IPS-18a (cell line): Measurements from ENCODE around the gene PCBP3.

Source experiments
- H3K27ac ChIP-seq: one replicate; pipeline ENCODE4 v1.5.1; 2013; ENCODE audit warnings: low read length
- H3K27me3 ChIP-seq: one replicate; pipeline ENCODE4 v1.6.1; 2013; ENCODE audit warnings: mild to moderate bottlenecking, low read length; ENCODE audit not compliant: control insufficient read depth, insufficient read depth
- H3K36me3 ChIP-seq: one replicate; pipeline ENCODE4 v1.6.1; 2013; ENCODE audit warnings: low read depth, low read length; ENCODE audit not compliant: control insufficient read depth
- H3K4me1 ChIP-seq: one replicate; pipeline ENCODE4 v1.6.1; 2013; ENCODE audit warnings: low read depth, low read length; ENCODE audit not compliant: control insufficient read depth
- H3K4me3 ChIP-seq: one replicate; pipeline ENCODE4 v1.5.1; 2013; ENCODE audit warnings: low read length
- H3K9ac ChIP-seq: one replicate; pipeline ENCODE4 v1.6.1; 2013; ENCODE audit warnings: mild to moderate bottlenecking, low read length, moderate library complexity
- H3K9me3 ChIP-seq: one replicate; pipeline ENCODE4 v1.6.1; 2013; ENCODE audit warnings: low read depth, low read length; ENCODE audit not compliant: control insufficient read depth

Gene PCBP3

DNA sequence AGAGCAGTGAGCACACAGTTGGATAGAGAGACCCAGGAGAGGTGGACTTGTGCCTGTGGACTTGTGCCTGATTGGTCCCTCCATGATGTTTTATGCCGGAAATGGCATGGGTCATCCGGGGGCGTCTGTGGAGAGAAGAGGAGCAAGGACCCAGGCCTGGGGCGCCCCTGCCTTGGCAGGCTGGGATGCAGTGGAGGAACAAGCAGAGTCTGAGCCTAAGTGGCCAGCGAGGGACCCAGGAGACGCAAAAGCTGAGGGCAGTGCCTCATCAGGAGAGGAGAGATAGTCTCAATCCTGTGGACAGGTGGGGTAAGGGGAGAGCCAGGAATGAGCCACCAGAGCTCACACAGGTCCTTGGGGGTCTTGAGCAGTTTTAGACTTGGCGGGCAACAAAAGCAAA lies 146.9 kb downstream of the PCBP3 start:
- H3K9me3 ChIP-seq: no peaks in the 10 kb centered on the region
- H3K4me1 ChIP-seq: no peaks in the 10 kb centered on the region
- no peaks in the 10 kb centered on the region for H3K36me3 ChIP-seq
- no peak overlapping the region for H3K9ac ChIP-seq
- no peaks in the 10 kb centered on the region for H3K27me3 ChIP-seq
- no peak overlapping the region for H3K27ac ChIP-seq
- H3K4me3 ChIP-seq: no peak overlapping the region

DNA sequence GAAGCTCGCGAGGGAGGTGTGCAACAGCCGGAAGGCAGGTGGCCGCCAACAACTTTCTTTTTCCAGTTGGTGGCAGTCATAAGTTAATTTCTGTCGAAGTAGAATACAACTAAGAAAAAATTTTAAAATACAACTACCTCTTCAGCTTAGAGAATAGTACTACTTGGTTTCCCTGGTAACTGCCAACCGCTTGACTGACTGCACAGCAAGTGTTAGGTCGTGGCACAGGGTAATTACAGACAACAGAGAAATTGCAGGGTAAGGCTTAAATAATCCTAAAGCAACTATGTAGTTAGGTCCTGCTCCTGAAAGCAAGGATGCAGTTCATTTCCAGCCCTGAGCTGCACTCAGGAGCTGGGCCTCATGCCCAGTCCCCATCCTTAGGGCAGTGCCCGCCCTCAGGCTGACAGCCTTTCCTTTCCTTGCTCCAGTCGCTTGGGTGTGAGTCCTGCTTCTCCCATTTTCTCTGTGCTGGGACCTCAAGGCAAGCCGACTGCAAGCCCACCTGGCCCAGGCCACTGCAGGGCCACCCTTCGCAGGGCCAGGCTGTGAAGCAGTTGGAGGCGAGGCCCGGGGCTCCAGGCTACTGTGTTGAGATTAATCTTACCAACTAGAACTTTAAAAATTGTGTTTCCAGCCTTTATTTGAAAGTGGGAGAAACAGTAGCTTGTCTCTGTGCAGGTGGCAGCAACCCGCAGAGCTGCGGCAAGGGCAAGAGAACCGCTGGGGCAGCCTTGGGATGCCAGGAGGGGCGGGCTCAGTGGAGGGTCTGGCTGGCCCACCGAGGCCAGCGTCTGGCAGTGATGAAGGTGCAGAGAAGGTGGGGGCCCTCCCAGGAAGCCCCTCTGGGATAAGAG lies 148.3 kb downstream of the PCBP3 start:
- Histone ChIP-seq H3K4me1 (no peaks in the 10 kb centered on the region), H3K9me3 (no peaks in the 10 kb centered on the region), H3K27ac (no peak overlapping the region), H3K9ac (no peak overlapping the region), H3K36me3 (no peaks in the 10 kb centered on the region), H3K27me3 (no peaks in the 10 kb centered on the region), H3K4me3 (no peak overlapping the region)

DNA sequence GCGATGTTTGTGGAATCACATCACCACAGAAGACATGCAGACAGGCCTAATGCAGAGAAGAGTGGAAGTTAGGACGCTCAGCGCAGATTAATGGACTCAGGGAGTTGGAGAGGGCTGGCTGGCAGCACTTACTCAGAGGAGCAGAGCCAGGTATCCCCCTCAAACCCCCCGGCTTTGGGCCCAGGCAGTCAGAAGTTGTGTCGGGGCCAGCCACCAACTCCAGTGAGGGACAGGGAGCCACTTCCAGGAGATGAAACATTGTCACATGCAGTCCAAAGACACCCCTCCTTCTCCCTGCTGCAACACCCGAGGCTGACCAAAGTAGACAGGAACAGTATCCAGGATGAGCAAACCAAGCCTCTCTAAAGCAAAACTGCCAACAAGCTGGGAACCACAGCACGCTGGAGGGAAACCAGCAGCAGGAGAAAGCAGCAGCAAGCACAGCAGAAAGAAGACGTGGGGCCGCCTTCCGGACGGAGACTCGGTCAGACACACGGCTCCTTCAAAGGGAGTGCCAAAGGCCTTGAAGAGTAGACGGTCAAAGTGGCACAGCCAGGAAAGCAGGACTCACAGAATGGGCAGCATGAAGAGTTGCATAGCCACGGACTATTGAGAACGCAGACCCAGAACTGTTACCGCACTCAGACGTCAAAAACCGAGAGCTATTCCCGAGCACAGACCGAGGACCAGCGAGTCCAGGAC lies 149.3 kb downstream of the PCBP3 start:
- Histone ChIP-seq H3K9me3 (no peaks in the 10 kb centered on the region), H3K27me3 (no peaks in the 10 kb centered on the region), H3K4me1 (no peaks in the 10 kb centered on the region), H3K9ac (no peak overlapping the region), H3K4me3 (no peak overlapping the region), H3K36me3 (no peaks in the 10 kb centered on the region), H3K27ac (no peak overlapping the region)

DNA sequence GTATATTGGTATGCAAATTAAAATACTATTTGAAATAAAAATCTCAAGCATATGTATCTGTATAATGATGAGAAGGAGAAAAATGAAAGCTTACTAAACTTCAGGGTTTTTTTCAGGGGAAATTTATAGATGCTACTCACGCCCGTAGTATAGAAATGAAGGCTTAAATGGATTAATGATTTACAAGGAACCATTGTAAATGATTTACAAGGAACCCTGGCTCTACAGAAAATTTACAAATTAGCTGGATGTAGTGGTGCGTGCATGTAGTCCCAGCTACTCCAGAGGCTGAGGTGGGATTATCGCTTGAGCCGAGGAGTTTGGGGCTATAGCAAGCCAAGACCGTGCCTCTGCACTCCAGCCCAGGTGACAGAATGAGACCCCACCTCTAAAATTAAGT lies 150.5 kb downstream of the PCBP3 start:
- Histone ChIP-seq H3K4me1 (no peaks in the 10 kb centered on the region), H3K27ac (no peak overlapping the region), H3K36me3 (no peaks in the 10 kb centered on the region), H3K27me3 (no peaks in the 10 kb centered on the region), H3K9ac (no peak overlapping the region), H3K9me3 (no peaks in the 10 kb centered on the region), H3K4me3 (no peak overlapping the region)

DNA sequence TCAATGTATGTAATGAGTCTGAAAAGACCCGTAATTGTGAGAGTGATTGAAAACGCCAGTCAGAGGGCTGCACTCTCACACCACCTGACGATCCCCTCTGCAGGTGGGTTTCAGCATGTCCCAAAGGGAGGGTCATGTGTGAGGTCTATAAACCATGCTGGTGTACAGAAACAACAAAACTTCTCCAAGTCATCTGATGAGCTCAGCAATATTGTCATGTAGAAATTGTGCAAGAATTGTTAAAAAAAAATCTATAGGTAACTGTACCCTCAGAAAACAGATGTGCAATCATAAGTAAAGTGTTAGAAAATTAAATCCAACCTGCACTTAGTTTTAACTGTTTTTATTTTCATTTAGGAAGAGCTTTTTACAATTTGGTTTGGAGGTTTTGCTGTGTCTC lies 152.5 kb downstream of the PCBP3 start:
- no peaks in the 10 kb centered on the region for H3K4me1 ChIP-seq
- no peak overlapping the region for H3K9ac ChIP-seq
- H3K27ac ChIP-seq: no peak overlapping the region
- no peak overlapping the region for H3K4me3 ChIP-seq
- no peaks in the 10 kb centered on the region for H3K9me3 ChIP-seq
- H3K36me3 ChIP-seq: no peaks in the 10 kb centered on the region
- no peaks in the 10 kb centered on the region for H3K27me3 ChIP-seq

DNA sequence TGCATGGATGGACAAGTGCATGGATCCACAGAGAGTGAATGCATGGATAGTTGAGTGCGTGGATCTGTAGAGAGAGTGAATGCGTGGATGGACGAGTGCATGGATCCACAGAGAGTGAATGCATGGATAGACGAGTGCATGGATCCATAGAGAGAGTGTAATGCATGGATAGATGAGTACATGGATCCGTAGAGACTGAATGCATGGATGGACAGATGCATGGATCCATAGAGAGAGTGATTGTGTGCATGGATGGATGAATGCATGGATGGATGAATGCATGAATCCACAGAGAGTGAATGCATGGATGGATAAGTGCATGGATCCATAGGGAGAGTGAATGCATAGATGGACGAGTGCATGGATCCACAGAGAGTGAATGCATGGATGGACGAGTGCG lies 153.8 kb downstream of the PCBP3 start:
- Histone ChIP-seq H3K9ac (no peak overlapping the region), H3K9me3 (no peaks in the 10 kb centered on the region), H3K27me3 (no peaks in the 10 kb centered on the region), H3K4me3 (no peak overlapping the region), H3K4me1 (no peaks in the 10 kb centered on the region), H3K36me3 (no peaks in the 10 kb centered on the region), H3K27ac (no peak overlapping the region)

DNA sequence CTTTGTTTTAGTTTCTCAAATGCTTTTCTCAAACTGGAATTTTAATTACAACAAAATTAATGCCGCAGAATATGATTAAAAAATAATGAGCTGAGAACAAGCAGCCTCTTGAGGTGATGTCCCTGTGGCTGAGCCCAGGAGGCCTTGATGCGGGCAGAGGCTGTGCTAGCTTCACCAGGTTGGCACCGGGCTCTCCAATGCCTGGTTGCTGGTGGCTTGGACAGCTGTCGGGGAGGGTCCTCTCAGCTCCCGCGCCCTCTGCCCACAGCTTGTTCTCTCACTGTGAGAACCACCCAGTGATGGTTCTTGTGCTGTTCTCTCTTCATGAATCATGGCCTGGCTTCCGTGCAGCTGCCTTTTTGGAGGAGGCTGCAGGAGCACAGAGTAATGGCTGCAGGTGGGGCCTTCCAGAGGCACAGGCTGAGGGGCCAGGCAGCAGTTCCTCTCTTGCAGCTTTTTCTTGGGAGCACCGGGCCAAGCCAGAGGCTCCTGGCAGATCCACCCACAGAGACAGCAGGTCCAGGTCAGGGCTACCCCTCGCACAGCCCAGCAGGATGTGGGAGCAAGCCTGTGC lies 156.3 kb downstream of the PCBP3 start:
- Histone ChIP-seq H3K4me3 (no peak overlapping the region), H3K27me3 (no peaks in the 10 kb centered on the region), H3K9me3 (no peaks in the 10 kb centered on the region), H3K36me3 (no peaks in the 10 kb centered on the region), H3K9ac (no peak overlapping the region), H3K27ac (no peak overlapping the region), H3K4me1 (no peaks in the 10 kb centered on the region)

DNA sequence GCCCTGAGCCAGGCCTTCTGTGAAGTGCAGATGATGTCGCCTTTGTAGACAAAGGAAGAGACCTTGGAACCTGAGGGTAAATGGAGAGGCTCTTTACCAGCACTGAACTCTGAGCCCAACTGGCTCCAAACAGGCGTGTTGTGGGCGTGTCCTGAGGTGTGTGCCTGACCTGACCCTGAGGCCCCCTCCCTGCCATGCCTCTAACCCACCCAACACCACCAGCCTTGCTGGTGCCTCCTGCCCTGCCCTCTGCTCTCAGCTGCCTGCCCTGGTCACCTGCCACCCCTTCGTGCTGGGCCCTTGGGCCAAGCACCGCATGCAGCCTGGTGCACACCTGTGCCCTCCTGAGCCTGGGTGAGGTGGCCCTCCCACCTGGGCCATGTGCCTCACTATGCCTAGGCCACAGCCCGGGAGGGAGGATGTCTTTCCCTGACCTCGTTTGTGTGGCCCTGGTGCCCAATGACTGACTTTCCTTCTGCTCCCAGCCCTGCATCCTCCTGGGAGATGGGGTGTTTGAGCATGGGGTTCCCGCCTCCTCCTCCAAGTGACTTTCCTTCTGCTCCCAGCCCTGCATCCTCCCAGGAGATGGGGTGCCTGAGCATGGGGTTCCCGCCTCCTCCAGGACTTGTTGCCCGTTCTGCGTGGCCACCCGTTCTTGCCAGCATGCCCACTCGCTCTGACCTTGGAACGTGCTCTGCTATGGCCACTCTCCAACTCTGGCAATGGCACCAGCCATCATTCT lies 157.0 kb downstream of the PCBP3 start:
- Histone ChIP-seq H3K9ac (no peak overlapping the region), H3K9me3 (no peaks in the 10 kb centered on the region), H3K27ac (no peak overlapping the region), H3K36me3 (no peaks in the 10 kb centered on the region), H3K4me3 (no peak overlapping the region), H3K27me3 (no peaks in the 10 kb centered on the region), H3K4me1 (no peaks in the 10 kb centered on the region)

DNA sequence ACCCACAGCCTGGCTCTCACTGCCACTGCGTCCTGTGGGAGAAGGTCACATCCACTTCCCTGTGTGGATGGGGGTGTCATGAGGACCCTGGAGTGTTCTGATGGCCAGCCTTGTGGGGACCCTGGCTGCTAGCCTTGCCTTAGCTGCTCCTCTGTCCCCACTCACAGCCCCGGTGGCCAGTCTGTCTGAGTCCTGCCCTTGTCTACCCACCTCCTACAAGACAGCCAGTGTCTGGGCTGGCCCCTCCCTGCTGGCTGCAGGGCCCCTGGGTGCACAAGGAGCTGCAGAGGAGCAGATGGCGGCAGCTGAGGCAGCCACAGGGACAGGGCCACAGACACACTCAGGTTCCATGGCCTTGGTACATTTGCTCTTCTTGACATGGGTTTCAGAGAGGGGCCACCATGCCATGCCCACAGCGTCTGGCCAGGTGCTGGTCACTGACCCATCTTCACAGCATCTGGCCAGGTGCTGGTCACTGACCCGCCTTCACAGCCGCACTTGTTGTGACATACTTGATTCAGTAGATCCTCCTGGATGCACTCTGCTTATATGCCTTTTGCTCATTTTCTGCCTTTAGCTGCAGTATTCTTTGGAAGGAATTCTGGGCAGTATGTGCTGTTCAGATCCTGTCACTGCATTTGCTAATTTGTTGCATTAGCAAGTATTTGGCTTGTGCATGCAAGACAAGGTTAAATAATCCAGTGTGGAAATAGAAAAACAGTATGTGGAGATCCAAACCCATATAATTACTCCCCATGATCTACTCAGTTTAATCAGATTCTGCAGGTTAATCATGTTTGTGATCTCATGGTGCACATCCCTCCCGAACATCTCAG lies 157.8 kb downstream of the PCBP3 start:
- H3K9ac ChIP-seq: no peak overlapping the region

DNA sequence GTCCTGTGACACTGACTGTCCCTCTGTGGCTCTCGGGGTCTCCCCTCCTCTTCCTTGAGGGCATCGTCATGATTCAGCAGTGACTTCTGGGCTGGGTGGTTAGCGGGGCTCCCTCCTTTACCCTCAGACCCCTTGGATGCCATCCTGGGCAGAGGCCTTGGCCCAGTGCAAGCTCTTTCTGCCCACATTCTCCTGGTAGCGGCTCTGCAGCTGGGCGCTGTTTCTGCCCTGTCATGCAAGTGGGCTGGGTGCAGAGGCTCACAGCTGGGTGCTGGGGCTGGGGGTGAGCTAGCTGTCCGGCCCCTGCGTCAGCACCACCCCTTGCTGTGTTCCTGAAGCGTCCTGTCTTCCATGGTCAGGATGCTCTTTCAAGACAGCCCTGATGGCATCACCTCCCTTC lies 158.5 kb downstream of the PCBP3 start:
- H3K4me1 ChIP-seq: no peaks in the 10 kb centered on the region
- no peaks in the 10 kb centered on the region for H3K27me3 ChIP-seq
- no peak overlapping the region for H3K4me3 ChIP-seq
- no peak overlapping the region for H3K9ac ChIP-seq
- no peaks in the 10 kb centered on the region for H3K9me3 ChIP-seq
- H3K27ac ChIP-seq: no peak overlapping the region
- H3K36me3 ChIP-seq: no peaks in the 10 kb centered on the region

More for the DNA sequence above, 157.8 kb downstream of the PCBP3 start:
- Histone ChIP-seq H3K9me3 (no peaks in the 10 kb centered on the region), H3K36me3 (no peaks in the 10 kb centered on the region), H3K4me1 (no peaks in the 10 kb centered on the region), H3K27me3 (no peaks in the 10 kb centered on the region), H3K4me3 (no peak overlapping the region), H3K27ac (no peak overlapping the region)

DNA sequence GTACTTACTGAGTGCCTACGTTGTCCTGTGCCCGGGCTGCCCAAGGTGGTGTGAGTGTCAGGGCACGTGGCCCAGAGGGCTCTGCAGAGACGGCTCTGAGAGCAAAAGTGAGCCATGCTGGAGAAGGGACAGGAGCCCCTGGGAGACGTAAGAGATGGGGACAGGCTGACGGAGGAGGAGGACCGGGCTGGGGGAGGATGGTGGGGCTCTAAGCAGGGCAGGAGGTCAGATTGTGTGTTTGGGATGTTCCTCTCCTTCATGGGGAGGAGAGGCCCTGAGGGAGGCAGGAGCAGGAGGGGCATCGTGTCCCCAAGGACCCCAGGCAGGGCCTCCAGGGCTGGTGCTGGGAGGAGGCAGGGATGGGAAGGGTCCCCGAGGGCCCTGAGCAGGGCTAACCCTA lies 158.9 kb downstream of the PCBP3 start:
- Histone ChIP-seq H3K27me3 (no peaks in the 10 kb centered on the region), H3K27ac (no peak overlapping the region), H3K9me3 (no peaks in the 10 kb centered on the region), H3K4me1 (no peaks in the 10 kb centered on the region), H3K9ac (no peak overlapping the region), H3K4me3 (no peak overlapping the region), H3K36me3 (no peaks in the 10 kb centered on the region)
